HG03196 (cell line): ENCODE results near the gene KLC1.

Source experiments
- ATAC-seq: cut with Tn5 transposase; IDR thresholded peaks from one replicate; pipeline ENCODE4 v1.9.1; 2021; ENCODE audit not compliant: unreplicated experiment

Gene KLC1

DNA sequence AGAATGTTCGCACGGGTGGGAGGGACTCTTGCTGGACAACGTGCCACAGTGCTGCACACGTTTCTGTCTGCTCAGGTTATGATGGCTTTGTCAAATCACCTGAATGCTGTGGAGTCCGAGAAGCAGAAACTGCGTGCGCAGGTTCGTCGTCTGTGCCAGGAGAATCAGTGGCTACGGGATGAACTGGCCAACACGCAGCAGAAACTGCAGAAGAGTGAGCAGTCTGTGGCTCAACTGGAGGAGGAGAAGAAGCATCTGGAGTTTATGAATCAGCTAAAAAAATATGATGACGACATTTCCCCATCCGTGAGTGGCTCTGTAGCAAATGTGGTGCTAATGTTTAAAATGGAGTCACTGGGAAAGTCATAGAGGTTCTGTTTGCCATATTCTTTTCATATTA, 28.5 kb downstream of the KLC1 start:
- no peak for ATAC-seq

GRCh38 chr14:103659631-103660030, 30.6 kb downstream of the KLC1 start:
- no peak for ATAC-seq

DNA sequence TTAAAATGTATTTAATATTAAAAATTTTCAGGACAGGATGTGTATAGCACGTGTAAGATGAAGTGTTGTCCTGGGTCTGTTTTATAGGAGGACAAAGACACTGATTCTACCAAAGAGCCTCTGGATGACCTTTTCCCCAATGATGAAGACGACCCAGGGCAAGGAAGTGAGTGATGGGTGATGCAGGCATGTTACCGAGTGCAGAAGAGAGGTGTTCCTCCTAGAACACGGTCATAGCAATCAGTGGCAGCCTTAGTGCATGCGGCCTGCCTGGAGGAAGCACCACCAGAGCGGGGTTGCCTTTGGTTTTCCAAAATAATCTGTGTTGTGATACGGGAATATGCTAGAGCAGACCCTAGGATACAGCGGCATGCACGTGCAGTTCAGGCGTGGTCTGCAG, 33.0 kb downstream of the KLC1 start:
- ATAC-seq, result no peak

DNA sequence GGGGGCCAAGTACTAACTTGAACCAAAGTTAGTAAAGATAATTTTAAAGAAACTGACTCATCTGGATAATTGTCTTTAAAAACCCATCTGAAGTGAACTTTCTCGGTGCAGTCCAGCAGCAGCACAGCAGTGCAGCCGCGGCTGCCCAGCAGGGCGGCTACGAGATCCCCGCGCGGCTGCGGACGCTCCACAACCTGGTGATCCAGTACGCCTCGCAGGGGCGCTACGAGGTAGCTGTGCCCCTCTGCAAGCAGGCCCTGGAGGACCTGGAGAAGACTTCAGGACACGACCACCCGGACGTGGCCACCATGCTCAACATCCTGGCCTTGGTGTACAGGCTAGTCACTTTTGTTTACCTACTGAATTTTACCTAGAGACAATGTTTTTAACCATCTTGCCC, 33.6 kb downstream of the KLC1 start:
- no peak for ATAC-seq

DNA sequence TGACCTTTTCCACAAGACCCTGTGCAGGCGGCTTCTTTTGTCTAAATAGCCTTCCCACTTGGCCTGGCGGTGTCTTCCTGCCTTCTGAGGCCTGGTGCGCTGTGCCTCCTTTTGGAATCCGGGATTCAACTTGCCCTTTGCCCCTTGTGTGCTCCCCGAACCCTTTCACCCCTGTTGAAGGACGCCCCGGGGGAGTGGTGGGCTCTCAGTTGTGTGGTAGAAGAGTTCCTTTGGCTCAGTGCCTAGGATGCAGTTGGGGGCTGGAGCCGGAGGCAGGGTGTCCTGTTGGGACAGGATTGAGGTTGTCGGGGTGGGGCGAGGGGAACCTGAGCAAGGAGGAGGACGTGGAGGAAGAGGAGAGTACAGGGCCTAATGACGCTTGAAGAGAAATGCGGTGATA, 34.5 kb downstream of the KLC1 start:
- ATAC-seq, result no peak

DNA sequence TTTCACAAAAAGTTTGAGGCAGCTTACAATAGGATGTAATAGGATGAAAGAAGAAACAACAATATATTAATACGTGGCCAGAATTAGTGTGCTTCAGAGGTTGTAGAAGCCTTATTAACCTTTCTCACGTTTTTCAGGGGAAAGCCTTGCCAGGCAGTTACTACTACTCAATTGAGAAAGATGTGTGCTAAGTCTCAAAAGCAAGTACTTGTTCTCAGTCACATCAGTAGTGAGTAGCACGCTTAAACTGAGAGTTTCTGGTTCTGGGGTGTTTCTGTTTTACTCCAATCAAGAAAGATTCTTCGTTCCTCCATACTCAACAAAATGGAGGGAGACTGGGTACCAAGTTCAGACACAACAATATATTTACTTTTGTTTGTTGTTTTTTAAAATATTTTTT, 38.7 kb downstream of the KLC1 start:
- no peak for ATAC-seq

GRCh38 chr14:103668117-103668516, 39.1 kb downstream of the KLC1 start:
- no peak for ATAC-seq

DNA sequence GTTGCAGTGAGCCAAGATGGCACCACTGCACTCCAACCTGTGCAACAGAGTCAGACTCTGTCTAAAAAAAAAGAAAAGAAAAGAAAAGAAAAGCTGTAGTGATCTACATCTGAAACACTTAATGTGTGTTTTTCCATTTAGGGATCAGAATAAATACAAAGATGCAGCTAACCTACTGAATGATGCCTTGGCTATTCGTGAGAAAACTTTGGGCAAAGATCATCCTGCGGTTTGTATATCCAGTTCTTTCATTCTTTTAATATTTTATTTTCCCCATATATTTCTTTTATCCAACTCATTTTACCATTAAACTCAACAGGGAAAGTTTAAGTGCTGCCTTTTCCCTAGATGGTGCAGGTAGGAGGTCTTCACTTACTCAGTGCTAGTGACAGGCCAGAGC, 40.4 kb downstream of the KLC1 start:
- ATAC-seq, result no peak

DNA sequence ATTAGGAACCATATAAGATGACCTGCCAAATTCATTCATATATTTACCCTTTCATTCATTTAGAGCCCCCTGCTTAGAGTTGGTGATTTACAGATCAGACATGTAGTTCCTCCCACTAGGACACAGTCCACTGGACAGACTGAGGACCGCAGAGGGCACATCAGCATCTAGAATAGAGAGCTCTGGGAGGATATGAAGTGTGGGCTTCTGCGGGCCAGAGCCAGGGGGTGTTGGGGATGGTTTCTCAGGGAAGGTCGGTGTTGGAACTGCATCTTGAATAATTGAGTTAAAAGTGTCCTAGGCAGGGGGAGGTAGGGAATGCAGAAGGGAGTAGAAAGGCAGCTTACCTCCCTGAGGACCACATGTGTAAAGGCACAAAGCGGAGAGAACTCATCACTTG, 42.9 kb downstream of the KLC1 start:
- ATAC-seq, result no peak

DNA sequence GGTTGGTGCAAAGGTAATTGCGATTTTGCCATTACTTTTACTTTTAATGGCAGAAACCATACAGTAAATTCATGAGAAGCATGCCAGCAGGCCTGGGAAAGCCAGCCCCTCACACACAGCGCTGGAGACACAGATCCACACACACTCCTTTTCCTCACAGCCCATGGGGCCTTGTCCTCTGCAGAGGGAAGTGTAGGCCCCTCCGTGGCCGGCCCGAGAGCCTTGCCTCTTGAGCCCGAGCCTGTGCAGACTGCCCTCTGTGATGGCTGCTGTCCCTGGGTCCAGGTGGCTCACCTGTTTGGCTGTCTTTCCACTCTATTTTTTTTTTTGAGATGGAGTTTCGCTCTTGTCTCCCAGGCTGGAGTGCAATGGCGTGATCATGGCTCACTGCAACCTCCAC, 46.9 kb downstream of the KLC1 start:
- no peak for ATAC-seq

GRCh38 chr14:103676881-103677675, 48.1 kb downstream of the KLC1 start:
- ATAC-seq, result no peak

- no peak for ATAC-seq
Measured at GRCh38 chr14:103679351-103679750, 50.3 kb downstream of the KLC1 start.

GRCh38 chr14:103680491-103681231, 51.6 kb downstream of the KLC1 start:
- ATAC-seq, result no peak

- no peak for ATAC-seq
Measured at GRCh38 chr14:103683139-103683538, 54.1 kb downstream of the KLC1 start.

- no peak for ATAC-seq
Measured at GRCh38 chr14:103684471-103684870, 55.5 kb downstream of the KLC1 start.

GRCh38 chr14:103684871-103685270, 55.9 kb downstream of the KLC1 start:
- ATAC-seq, result no peak

GRCh38 chr14:103685276-103686211, 56.5 kb downstream of the KLC1 start:
- ATAC-seq, result no peak

DNA sequence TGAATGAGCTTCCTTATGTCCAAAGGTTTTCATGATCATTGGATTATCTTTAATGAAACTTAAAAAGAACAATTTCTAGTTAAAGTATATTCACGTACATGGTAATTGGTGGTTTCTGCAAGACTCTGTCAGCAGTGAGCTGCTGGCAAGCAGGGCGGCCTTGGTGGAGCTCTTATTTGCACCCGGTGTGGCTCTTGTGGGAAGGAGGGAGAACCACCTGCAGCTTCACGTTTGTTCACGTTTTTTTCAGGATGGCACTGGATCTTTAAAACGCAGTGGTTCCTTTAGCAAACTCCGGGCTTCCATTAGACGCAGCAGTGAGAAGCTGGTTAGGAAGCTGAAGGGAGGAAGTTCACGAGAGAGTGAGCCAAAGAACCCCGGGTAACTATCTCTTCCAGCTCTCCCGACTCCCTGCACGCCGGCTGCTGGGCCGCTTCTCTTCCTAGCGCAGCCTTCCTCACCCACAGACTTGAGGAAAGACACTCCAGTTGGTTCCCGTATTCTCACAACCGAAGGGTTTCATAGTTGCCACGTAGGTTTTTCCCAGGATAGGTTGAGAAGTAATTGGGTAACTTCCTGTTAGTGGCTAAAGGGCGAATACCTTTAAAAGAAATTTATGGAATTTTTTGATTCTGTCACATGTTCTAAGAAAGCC, 57.9 kb downstream of the KLC1 start:
- no peak for ATAC-seq

GRCh38 chr14:103687712-103688111, 58.7 kb downstream of the KLC1 start:
- no peak for ATAC-seq

- ATAC-seq, result no peak
Measured at GRCh38 chr14:103688441-103688840, 59.4 kb downstream of the KLC1 start.
